CD4-positive, alpha-beta T cell treated with Interleukin-4 for 4 hours (primary cell): ENCODE data around the gene PLD2.
"Not testable (repeated sequence)": the region's sequence is repeated elsewhere in the genome, so short reads cannot be mapped to it uniquely, and the experiment has no call there.

Experiments used
- DNase-seq: peaks from one replicate; pipeline ENCODE4 v3.0.0-alpha.2; 2020

PLD2 gene

DNA sequence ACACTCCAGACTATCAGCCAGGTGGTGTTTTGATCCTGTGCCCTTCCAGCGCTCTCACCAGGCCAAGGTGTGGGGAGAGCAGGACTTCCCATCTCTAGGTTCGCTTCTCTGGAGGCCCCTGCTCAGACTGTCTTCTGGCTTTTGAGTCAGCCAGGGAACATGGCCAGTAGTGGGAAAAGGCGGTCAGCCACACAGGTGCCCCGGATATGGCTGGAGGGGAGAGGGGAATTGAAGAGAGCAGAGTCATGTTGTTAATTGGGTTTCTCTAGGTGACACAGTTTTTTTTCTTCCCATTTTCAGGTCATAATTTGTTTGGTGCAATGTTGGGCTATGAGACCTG lies 27.7 kb downstream of the PLD2 start:
- DNase-seq, result no peak

DNA sequence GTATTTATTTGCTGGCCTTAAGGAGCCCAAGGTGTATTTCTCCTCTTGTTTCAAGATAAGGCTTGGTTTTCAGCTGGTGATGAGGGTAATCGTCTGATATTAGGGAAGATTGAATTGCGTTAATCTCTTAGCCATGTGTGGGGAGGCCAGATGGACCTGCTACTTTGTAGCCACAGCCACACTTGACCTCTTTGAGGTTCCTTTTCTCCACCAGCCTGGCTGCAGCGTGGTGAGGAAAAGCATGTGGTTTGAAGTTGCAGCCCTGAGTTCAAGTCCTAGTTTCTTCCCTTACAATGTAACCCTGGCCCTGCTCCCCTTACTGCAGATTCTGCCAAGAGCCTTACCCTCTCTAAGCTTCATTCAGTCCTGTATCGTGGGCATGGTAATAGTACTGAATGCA lies 29.3 kb downstream of the PLD2 start:
- DNase-seq, result no peak

DNA sequence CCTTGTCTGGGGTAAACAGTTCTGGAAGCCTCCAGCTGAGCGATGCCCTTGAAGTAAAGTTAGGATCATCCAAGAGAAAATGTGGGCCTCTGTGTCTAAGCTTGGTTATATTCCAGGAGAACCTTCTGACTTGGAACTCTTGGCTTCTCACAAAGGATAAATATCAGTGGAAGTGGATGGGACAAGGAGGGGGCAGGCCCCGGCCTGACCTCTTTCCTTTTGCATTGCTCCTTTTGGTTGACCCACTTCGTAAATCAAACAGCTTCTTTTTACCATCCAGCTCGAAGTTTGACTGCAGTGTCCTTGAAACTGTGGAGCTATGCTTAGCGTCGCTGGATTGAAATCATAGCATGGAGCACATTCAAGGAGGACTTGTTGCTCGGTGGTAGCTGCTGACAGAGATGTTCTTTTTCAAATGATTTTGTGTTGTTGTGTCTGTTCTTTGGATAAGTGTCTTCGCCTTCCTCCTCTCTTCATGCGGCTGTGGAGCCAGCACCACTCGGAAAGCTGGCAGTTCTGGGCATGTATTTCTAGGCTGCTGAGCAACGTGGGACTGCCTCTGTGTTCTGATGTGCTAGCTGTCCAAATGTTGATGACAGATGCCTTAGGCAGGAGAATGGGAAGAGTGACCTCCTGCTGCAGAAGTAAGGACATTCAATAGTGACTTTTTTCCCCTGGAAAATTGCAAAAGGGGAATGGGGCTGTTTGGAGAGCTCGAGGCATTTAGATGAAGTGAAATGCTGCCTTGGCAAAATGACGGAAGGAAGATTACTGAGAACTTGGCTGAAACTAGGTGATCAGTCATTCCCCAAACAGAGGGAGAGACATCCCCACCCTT lies 30.7 kb downstream of the PLD2 start:
- no peak for DNase-seq

DNA sequence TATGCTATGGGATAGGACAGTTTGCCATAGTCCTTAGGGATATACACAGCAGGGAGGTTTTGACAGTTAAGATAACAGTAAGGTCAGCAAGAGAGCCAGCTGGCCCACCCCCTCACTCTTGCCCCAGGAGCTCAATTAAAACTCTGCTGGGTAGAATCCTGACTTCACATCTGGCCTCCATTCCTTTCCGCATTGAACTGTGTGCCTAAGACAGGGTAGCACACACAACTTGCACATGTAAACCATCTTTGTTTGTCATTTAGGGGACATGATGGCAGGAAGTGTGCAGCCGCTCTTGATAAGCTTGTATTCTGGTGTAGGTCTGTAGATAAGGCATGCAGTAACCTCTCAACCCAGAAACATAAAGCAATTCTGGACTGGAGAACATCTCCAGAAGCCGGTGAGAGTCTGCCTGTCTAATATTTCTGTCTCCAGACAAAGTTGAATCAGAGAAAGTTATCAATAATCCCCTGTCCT lies 31.4 kb downstream of the PLD2 start:
- DNase-seq, result no peak

DNA sequence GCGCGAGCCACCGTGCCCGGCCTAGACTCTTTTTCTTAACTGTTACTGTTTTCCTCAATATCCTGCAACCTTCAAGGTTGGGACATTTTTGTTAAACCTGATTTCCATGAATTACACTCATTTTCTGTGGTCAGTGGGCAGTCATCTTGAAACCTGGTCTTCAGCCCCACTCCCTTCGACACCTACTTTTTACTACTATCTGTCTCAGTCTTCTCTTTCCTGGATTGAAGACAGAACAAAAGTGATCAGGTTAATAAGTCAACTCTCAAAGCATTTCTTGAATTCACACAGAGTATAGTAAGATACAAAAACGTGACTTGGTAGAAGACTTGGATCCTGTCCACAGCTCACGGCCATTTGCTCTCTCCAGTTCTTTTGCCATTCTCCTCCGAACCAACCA lies 32.3 kb downstream of the PLD2 start:
- no peak for DNase-seq

DNA sequence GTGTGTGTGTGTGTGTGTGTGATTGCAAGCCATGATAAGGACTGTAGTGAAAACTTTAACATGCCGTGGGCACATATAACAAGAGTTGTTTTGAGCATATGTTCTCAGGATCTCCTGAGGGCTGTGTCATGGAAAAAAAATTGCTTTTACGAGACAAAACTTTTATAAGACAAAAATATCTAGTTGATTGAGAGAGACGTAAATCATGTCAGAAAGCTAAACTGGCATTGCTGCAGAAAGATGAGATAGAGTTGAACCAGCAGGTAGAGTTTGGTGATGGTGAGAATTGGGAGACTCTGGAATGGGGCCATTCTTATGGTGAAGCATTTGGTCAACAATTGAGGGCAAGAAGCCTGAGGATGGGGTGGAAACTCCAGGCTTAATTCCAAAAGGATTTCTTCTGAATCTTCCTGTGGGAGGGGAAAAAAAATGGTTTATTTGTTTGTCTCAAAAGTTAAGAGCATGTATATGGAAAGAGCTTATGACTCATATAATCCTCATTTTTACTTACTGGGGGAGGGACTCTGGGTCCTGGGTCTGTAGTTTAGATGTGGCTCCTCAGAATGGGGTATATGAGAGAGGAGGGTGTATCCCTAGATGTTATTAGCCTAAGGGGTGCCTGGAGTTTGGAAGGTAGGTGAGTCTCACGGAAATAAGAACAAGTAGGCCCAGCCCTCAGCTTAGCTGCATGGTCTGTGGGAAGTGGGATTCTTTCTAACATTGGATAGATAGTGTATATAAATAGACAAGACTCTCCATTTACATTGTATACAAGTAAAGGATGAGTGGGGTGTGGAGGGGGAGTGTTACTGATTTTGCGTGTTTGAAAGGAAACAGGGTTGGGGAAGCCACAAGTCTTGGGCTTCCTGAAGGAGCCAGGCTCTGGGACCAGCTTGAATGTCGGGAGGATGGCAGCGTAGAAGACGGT lies 33.3 kb downstream of the PLD2 start:
- DNase-seq, result no peak

DNA sequence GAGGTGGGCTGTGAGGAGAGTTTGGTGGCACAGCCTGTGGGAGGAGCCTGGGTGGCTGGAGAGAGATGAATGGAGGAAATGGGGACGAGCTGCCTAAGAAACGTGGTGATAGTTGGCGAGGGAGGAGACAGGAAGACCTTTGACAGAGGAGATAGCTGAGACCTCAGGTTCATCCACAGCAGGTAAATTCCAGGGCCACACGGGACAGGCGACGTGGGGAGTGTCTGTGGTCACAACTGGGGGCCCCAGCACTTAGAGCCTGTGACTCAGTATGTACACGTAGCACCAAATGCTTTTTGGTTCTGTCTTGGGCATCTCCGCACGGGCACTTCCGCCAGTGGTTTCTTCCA lies 33.9 kb downstream of the PLD2 start:
- no peak for DNase-seq

DNA sequence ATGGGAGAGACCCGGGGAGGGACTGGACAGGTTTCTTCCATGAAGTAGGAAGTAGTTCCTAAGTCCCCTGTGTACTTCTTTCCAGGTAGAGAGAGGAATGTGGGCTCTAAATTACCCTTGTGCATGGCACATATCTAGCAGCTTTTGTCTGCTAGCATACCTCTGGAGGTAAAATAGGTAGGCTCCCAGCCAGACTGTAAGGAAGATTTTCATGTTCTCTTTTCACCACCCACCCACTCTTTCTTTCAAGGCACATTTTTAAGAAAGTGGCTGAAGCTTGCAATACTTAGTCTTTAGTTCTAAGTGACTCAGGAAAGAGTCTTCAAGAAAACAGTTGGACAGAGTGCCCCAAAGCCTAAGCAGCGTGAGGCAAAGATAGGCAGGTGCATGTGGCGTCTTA lies 35.4 kb downstream of the PLD2 start:
- no peak for DNase-seq

DNA sequence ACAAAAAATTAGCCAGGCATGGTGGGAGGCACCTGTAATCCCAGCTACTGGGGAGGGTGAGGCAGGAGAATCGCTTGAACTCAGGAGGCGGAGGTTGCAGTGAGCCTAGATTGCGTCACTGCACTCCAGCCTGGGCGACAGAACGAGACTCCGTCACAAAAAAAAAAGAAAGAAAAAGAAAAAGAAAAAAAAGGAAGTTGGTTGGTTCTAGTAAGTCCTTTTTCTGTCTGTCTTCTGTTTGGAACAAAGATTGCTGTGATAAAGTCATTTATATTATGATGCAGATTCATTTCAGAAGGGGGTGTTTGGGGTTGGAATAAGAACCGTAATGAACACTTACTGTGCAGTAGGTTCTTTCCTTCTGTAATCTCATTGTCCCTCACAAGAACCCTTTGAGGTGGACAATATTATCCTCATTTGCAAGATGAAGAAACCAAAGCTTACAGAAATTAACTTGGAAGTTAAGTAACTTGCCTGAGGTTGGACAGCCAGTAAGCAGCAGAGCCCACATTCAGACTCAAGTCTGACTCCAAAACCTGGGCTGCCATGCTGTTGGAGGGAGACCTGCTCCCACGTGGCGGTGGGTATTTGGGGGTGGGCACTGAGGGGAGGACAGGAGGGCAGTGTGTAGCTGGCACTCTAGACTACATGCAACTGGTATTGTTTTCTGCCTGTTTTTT lies 36.5 kb downstream of the PLD2 start:
- no peak for DNase-seq

DNA sequence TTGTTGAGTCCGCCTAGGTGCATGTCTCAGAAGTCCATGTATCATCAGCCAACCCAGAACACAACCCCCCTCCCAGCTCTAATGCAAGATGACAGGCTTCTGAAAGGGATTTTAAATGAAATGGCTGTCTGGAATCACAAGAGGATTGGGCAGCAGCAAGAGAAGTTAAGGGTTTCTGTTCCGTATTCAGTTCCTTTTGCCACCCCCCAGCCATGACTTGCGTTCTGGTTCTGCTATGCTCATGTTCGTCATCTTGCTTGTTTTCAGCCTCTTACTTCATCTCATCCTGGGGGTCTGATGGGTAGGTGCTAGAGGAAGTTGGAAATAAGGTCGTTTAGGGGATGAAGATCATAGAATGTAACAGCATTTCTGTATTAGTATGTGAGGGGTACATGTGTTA lies 38.2 kb downstream of the PLD2 start:
- no peak for DNase-seq

DNA sequence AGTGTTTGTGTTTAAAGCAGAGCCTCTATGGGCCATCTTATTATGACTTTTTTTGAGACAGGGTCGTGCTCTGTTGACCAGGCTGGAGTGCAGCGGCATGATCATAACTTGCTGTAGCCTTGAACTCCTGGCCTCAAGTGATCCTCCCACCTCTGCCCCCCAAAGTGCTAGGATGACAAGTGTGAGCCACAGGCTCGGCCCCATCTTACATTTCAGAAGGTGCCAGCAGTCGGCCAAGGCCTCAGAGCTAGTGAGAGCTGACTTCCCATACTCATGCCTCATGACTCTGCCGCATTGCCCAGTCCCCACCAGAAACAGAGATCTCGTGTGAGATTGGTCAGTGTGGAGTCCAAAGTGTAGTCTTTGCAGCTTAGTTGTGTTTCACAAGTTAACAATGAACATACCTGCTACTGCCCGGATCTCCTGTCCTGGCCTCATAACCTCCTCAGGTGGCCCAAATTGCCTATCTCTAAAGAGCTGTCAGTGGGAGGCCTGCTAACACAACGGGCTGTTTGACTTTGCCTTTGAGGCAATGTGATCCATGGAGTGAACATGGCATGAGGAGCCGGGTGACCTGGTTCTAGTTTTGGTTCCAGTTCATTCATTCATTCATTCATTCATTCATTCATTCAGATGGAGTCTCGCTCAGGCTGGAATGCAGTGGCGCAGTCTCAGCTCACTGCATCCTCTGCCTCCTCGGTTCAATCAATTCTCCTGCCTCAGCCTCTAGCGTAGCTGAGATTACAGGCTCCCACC lies 39.9 kb downstream of the PLD2 start:
- no peak for DNase-seq

DNA sequence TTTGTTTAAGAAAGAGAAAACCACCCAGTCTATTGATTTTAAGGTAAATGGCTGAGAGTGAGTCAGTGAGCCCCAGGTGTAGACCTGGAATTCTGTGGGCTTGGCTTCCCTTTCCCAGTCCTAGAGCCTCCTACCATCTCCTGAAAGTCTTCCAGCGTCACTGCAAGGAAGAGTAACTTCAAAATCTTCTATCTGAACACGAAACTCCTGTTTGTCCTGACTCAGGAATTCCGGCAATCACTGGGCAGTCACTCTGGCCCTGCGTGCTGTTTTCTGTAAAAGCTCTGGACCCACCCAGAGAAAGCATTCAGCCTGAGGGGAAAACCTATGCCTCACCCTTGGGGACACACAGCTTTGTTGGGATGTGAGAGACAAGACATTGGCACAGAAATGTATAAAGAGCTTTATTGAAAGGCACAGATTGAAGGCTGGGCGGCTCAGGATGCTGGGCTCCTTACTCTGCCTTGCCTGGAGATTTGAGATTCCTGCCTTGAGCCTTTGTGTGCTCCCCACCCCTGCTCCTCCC lies 42.1 kb downstream of the PLD2 start:
- DNase-seq, result no peak

DNA sequence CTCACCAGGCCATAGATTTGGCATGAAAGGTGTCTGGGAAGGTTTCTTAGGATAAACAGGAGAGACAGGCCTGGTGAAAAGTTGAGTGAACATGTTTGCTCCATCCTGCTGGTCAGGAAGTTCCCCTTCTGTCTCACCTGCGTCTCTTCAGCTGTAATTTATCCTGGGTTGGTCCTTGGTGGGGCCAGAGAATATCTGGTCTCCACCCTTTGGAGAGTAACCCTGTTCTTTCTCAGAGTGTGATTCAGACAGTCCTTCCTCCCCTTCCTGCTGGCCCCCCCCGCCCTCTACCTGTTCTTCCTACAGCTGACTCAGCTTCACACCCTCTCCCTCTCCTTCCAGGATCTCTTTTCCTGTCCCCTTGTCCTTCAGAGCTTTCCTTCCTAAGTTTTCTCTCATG lies 43.3 kb downstream of the PLD2 start:
- no peak for DNase-seq

DNA sequence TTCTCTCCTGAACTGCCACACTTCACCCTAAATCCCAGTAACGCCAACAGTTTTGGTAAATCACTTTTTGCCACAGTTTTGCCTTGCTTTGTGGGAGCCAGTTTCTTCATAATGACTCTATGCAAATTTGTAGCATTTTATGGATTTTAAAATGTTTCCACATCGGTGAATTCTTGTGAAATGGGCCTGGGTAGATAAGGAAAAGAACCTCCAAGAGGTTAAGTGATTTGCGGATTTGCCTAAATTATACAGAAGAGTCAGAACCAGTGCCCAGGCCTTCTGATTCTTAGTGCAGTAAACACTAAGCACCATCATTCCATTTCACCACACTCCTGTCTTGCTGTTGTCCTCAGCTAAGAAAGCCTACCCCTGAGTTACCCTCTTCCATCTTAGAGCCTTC lies 44.1 kb downstream of the PLD2 start:
- no peak for DNase-seq

DNA sequence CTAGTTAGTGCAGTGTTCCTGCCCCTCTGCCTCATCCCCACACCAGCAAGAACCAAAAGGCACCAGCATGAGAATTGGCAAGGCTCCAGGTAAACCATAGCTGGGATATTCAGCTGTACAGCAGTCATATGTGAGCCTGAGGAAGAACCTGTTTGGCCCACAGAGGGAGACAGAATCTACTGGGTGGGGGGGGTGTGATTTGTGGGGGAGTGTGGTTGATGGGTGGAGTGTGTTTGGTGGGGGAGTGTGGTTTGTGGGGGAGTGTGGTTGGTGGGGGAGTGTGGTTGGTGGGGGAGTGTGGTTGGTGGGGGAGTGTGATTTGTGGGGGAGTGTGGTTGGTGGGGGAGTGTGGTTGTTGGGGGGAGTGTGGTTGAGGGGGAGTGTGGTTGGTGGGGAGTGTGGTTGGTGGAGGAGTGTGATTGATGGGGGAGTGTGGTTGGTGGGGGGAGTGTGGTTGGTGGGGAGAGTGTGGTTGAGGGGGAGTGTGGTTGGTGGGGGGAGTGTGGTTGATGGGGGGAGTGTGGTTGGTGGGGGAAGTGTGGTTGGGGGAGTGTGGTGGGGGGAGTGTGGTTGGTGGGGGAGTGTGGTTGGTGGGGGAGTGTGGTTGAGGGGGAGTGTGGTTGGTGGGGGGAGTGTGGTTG lies 45.7 kb downstream of the PLD2 start:
- DNase-seq, result no peak

DNA sequence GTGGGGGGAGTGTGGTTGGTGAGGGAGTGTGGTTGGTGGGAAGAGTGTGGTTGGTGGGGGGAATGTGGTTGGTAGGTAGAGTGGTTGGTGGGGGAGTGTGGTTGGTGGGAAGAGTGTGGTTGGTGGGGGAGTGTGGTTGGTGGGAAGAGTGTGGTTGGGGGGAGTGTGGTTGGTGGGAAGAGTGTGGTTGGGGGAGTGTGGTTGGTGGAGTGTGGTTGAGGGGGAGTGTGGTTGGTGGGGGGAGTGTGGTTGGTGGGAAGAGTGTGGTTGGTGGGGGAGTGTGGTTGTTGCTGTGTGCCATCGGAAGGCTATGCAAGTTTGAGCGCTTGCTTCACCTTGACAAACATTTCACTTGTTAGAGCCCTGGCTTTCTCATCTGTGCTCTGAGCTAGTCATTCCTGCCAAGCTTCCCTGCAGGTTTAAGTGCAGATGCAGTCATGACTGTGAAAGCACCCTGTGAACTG lies 46.3 kb downstream of the PLD2 start:
- DNase-seq, result no peak

DNA sequence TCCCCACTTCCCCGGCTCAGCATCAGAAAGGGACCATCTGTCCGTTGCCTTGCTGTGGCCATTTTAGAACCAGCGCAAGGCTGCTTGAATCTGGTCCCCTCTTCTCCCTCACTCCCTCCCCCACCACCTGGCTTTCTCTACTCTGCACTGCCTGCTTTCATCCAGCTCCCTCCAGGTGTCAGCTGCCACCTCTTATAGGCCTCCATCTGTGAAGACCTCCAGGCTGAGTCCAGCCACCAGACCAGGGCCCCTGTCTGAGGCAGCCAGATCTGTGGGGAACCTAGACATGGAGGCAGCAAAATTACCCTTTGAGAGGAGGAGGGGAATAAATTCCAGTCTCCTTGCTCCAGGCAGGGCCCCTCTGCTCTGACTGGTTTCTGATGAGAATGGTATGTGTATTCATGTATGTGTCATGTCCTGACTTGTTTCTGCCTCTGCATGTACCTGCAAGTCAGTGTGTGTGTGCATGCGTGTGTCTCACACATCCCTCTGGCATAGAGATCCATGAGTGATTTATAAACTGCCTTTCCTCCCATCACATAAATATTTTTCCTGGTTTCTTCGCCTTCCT lies 47.2 kb downstream of the PLD2 start:
- no peak for DNase-seq

DNA sequence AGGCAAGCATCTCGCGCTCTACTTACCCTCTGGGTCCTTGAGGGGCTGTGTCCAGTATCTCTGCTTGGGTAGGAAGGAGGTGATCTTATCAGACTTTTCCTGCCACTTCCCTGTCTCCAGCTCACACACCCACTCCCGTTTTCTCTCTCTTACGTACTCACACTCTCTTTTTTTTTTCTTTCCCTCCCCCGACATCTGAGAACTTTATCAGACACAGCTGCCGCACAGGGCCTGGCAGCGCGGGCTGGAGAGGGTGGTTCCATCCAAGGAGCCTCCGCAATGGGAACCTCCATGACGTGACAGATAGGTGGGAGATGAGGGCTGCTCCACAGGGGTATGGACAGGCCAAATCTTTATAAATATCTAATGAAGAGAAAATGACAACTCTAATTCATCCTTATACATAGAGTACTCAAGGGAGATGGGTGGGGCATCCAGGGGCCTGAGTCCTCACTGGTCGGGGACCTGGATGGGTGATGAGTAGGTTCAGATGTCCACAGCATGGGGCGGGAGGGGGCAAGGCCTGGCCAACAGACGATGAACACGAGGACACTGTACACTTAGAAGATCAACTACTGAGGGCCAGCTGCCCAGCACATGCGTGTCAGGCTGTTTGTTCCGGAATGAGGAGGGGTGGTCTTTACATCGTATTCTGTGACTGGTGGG lies 49.5 kb downstream of the PLD2 start:
- no peak for DNase-seq

DNA sequence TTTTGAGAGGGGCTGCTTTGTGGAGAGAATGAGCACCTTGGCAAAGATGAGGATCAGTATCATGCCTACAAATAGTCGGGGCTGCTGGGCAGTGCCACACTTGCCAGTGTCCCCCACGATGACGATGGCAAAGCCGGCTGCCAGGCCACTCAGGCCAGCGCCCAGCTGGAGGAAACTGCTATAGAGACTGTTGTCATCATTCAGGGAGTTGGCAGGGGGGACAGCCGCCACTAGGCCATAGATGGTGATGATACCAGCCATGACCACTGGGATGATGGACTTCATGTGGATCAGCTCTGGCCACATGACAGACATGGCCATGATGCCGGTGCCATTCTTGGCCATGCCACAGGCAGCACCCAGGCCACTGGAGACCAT lies 50.0 kb downstream of the PLD2 start:
- DNase-seq, result no peak

DNA sequence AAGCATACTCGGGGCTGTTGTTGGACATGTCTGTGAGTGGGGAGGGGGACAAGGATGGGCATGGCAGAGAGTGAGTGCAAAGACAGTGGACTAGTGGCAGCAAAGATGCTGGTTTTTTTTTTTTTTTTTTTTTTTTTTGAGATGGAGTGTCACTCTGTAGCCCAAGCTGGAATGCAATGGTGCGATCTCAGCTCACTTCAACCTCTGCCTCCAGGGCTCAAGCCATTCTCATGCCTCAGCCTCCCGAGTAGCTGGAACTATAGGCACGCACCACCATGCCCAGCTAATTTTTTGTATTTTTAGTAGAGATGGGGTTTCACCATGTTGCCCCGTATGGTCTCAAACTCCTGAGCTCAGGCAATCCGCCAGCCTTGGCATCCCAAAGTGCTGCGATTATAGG lies 50.4 kb downstream of the PLD2 start:
- DNase-seq, result not testable (repeated sequence)
